HG02970 (cell line): ENCODE data around the gene WWOX.
A peak's percentile ranks its signal among the peaks of the same experiment; 100 is the strongest.

Experiments used
- ATAC-seq: cut with Tn5 transposase; IDR thresholded peaks from one replicate; pipeline ENCODE4 v1.9.1; 2021; ENCODE audit warnings: mild to moderate bottlenecking, moderate library complexity, moderate number of reproducible peaks; ENCODE audit not compliant: unreplicated experiment, low FRiP score

Gene WWOX

GRCh38 chr16:78731785-78732184, 632.3 kb downstream of the WWOX start:
- ATAC-seq = no peak

GRCh38 chr16:78732696-78733095, 633.2 kb downstream of the WWOX start:
- ATAC-seq = no peak

GRCh38 chr16:78735337-78735736, 635.9 kb downstream of the WWOX start:
- ATAC-seq = no peak

- no peak for ATAC-seq
Measured at GRCh38 chr16:78737630-78738029, 638.2 kb downstream of the WWOX start.

- ATAC-seq = no peak
Measured at GRCh38 chr16:78738557-78738956, 639.1 kb downstream of the WWOX start.

GRCh38 chr16:78740269-78740668, 640.8 kb downstream of the WWOX start:
- no peak for ATAC-seq

- ATAC-seq = peak; percentile 98
Measured at GRCh38 chr16:78742501-78743283, 643.2 kb downstream of the WWOX start.

GRCh38 chr16:78743556-78743955, 644.1 kb downstream of the WWOX start:
- ATAC-seq = no peak

GRCh38 chr16:78744099-78744498, 644.6 kb downstream of the WWOX start:
- ATAC-seq = no peak

- no peak for ATAC-seq
Measured at GRCh38 chr16:78744796-78745107, 645.3 kb downstream of the WWOX start.

- ATAC-seq = no peak
Measured at GRCh38 chr16:78745108-78746019, 645.9 kb downstream of the WWOX start.

- no peak for ATAC-seq
Measured at GRCh38 chr16:78746718-78747117, 647.3 kb downstream of the WWOX start.

GRCh38 chr16:78748220-78748929, 648.9 kb downstream of the WWOX start:
- ATAC-seq = no peak

- peak; percentile 61 for ATAC-seq
Measured at GRCh38 chr16:78749745-78750268, 650.4 kb downstream of the WWOX start.

GRCh38 chr16:78750611-78751010, 651.2 kb downstream of the WWOX start:
- no peak for ATAC-seq

GRCh38 chr16:78751601-78752000, 652.1 kb downstream of the WWOX start:
- ATAC-seq = no peak

GRCh38 chr16:78754713-78755112, 655.3 kb downstream of the WWOX start:
- no peak for ATAC-seq

GRCh38 chr16:78755751-78756661, 656.6 kb downstream of the WWOX start:
- no peak for ATAC-seq

GRCh38 chr16:78759596-78759995, 660.1 kb downstream of the WWOX start:
- ATAC-seq = no peak

GRCh38 chr16:78760611-78761010, 661.2 kb downstream of the WWOX start:
- no peak for ATAC-seq
